Peyer's patch (tissue), 4 donors: ENCODE results near the gene NR1H4.

ENCODE experiments used
- POLR2A ChIP-seq, 2 donors: fragments of 450-650 bp; IDR thresholded peaks; one replicate each; pipeline ENCODE4 v1.5.1; 2017; ENCODE audit warnings: antibody characterized with exemption in 2 of 2, mild to moderate bottlenecking in 2 of 2, moderate library complexity in 2 of 2
- TF ChIP-seq, protein P1 (sequence below), 6 experiments: fragments of 450-650 bp in 4 of 6; fragments of 200-600 bp in 2 of 6; sonication (generic) in 1 of 6; IDR thresholded peaks; one replicate each; pipeline ENCODE4 v1.5.1; 2017 to 2019; ENCODE audit warnings: antibody characterized with exemption in 6 of 6, mild to moderate bottlenecking in 3 of 6, moderate library complexity in 1 of 6

DNA sequence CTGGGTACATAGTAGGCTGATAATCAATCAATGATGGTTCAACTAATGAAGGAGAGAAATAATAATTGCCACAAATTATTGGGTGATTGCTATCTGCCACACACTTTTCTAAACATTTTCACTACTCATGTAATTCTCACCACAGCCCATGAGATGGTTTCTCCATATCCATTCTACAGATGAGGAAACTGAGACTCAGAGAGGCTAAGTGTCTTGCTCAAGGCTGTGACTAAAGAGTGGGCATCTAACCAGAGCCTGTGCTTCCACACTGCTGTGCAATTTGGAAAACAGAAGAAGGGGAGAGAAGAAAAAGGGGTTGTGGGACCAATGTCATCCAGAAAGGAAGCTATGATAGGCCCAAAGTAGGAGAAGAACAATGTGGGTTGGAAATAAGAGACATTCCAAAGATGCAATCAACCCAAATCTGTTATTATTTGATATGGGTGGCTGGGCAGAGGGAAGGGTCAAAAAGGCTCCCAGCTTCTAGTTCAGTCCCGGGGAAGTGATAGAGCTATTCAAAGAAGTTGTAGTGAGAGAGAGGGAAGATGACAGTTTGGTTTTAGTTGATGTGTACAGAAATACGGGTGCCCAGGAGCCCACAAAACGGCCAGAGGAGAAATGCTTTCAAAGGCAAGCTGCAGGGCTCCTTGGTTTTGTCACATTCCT lies 483 bp upstream of the NR1H4 start:
- TF ChIP-seq POLR2A (IDR thresholded peaks at IDR 0.05), result no peak
- TF ChIP-seq, protein P1, sequence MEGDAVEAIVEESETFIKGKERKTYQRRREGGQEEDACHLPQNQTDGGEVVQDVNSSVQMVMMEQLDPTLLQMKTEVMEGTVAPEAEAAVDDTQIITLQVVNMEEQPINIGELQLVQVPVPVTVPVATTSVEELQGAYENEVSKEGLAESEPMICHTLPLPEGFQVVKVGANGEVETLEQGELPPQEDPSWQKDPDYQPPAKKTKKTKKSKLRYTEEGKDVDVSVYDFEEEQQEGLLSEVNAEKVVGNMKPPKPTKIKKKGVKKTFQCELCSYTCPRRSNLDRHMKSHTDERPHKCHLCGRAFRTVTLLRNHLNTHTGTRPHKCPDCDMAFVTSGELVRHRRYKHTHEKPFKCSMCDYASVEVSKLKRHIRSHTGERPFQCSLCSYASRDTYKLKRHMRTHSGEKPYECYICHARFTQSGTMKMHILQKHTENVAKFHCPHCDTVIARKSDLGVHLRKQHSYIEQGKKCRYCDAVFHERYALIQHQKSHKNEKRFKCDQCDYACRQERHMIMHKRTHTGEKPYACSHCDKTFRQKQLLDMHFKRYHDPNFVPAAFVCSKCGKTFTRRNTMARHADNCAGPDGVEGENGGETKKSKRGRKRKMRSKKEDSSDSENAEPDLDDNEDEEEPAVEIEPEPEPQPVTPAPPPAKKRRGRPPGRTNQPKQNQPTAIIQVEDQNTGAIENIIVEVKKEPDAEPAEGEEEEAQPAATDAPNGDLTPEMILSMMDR (IDR thresholded peaks at IDR 0.05), result no peak
